GM18508 (cell line): Measurements from ENCODE around the gene ATXN7.

ENCODE experiments used
- ATAC-seq: cut with Tn5 transposase; IDR thresholded peaks from one replicate; pipeline ENCODE4 v1.9.1; 2021; ENCODE audit warnings: moderate number of reproducible peaks; ENCODE audit not compliant: insufficient read depth, unreplicated experiment

Gene ATXN7

GRCh38 chr3:64008017-64008416 lies 144.3 kb downstream of the ATXN7 start:
- no peak for ATAC-seq

GRCh38 chr3:64008487-64009351 lies 145.1 kb downstream of the ATXN7 start:
- no peak for ATAC-seq

DNA sequence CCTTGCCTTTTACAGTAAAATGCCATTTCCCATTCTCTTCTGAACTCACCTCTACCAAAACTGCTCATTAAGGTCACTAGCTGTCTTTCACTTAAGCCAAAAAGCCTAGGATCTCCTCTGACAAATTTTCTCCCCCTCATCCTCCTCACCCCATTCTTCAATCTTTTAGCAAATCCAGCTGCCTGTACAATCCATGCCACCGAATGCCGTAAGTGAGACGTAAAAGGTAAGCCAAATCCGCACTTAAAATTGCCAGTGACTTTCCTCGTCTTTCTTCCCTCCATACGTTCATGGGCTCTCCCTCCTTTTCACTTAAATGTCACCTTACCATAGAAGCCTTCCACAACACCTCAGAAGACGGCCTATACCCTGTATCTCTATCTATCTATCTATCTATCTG lies 145.9 kb downstream of the ATXN7 start:
- no peak for ATAC-seq

GRCh38 chr3:64010199-64010598 lies 146.5 kb downstream of the ATXN7 start:
- no peak for ATAC-seq

GRCh38 chr3:64011685-64012084 lies 148.0 kb downstream of the ATXN7 start:
- ATAC-seq: no peak

DNA sequence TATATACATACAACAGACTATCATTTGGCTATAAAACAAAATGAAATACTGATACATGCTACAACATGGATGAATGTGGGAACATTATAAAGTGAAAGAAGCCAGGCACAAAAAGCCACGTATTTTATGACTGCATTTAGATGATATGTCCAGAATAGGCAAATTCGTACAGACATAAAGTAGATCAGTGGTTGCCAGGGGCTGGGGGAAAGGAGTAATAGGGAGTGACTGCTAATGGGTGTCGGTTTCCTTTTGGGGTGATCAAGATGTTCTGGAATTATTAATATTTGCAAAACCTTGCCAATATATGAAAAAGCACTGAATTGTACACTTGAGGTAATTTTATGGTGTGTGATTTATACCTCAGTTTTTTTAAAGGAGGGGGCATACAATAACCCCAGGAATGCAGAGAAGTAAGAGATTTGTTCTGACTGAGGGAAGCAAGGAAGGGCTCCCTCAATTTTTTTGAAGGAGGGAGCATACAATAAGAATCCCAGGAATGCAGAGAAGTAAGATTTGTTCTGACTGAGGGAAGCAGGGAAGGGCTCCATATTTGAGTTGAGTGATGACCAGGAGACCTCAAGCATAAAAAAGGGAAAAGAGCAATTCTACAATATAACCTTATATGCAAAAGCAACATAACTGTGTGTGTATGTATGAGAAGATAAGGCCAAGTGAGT lies 153.4 kb downstream of the ATXN7 start:
- ATAC-seq: no peak

GRCh38 chr3:64019271-64019670 lies 155.6 kb downstream of the ATXN7 start:
- ATAC-seq: no peak

- ATAC-seq: no peak
These were observed 156.2 kb downstream of the ATXN7 start for GRCh38 chr3:64019879-64020278.

DNA sequence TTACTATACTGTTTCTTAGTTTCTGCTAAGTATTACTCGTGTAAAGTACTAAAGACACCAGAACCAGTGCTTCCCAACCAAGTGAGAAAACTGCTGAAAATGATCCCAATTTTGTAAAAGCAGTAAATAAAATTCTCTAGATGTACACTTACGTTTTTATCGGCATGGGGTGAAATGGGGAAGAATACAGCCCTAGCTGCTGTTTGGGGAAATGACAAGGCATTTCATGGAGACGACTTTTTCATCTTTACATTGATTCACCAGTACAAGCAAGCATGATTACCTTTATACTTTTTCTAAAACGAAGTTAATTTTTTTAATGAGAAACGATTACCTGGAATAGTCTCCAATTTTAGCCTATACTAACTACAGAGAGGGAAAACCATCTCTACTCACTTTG lies 158.3 kb downstream of the ATXN7 start:
- ATAC-seq: no peak

- ATAC-seq: no peak
These were observed 159.0 kb downstream of the ATXN7 start for GRCh38 chr3:64022451-64023186.

DNA sequence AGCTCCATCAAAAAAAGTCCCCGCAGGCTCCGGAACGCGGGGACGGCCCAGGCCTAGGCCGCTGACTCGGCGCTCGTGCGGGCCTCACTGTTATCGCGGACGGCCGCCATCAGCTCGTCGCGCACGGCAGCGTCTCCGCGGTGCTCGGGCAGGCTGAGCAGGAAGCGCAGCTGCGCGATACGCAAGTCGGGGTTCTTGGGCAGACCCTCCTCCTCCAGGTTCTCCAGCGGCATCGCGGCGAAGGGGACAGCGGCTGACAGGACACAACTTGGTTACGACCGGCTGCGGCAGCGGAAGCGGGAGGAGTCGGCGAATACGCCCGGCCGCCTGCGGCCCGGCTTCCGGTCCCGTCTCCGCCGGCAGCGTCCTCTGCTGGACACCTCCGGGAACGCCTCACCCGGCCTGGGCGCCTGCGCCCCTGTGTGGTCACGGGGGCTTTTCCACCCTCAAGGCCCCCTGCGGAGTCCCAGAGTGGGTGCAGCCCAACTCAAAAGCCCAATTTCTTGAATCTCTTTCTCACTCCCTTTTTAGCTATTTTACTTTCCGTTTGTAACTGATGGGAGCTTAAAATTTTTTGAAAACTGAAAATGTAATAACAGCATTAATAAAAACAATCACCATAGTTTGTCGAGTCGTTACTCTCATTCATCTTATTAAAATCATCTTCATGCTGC lies 159.7 kb downstream of the ATXN7 start, which contains the start of gene PSMD6:
Gene PSMD6, minus strand, starts transcription at position 308 of the 674 bp plus-strand sequence. Its CDS starts 75 bp downstream, at position 233.
- ATAC-seq: peak; percentile 82

- no peak for ATAC-seq
These were observed 160.2 kb downstream of the ATXN7 start for GRCh38 chr3:64023861-64024223.

GRCh38 chr3:64026346-64026745 lies 162.7 kb downstream of the ATXN7 start:
- ATAC-seq: no peak

- no peak for ATAC-seq
These were observed 164.0 kb downstream of the ATXN7 start for GRCh38 chr3:64027658-64028057.

- ATAC-seq: no peak
These were observed 165.1 kb downstream of the ATXN7 start for GRCh38 chr3:64028754-64029153.

DNA sequence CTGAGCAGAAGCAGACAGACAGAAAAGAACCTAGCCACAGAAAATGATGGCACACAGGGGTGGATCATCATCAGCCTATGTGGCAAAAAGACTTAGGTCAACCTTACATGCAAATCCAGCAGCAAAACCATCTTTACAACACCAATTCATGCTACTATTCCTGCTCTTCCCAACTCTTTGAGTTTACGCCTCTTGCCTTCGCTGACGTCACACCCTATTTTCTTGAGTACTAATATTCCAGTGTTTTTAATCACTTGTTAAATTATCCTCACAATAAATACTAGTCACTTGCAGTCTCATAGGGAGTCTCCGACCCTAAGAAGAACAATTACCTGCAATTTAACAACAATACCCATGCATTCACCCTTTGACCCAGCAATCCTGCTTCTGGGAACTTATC lies 165.6 kb downstream of the ATXN7 start:
- ATAC-seq: no peak

GRCh38 chr3:64030741-64031140 lies 167.1 kb downstream of the ATXN7 start:
- peak; percentile 92 for ATAC-seq

- no peak for ATAC-seq
These were observed 168.2 kb downstream of the ATXN7 start for GRCh38 chr3:64031540-64032508.

DNA sequence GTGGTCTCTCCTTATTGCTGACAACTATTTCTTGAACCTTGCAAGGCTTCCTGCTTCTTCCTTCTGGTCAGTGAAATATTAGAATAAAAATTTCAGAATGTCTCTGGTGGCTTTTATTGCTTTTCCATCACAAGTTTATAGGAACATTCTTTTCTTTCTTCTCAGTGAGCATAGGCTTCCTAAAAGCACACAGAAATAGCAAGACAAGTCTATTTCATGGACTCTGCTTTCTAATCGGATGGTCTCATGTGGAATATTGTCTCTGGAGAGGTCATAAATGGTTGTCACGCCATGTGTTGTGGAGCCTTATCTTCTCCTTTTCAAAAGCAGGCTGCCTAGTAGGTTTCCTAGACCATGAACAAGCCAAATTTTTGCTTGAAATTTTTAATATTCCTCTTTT lies 169.4 kb downstream of the ATXN7 start:
- no peak for ATAC-seq
